Immature natural killer cell (primary cell): ENCODE results near the gene EOLA1. TPM values are rescaled to one million over a fixed set of nuclear protein-coding genes. Genes with fewer than 3 reads are reported as not detected.

ENCODE experiments used
- polyA plus RNA-seq, 3 donors: library from polyadenylated mRNA; unstranded; fragments of 300-500 nt; fragmentation: Illumina TruSeq; gene quantifications; one replicate each; pipeline ENCODE4 v1.2.3, GENCODE V29; 2021

EOLA1 gene
- polyA plus RNA-seq, 3 donors from 2014 or later: 39.9 to 58.6 (median 45.7) TPM

Other genes starting within 250 kb of the EOLA1 start
- gene IDS, start 35.7 kb upstream of the EOLA1 start, polyA plus RNA-seq: 100 to 1,000 TPM; 143 to 230 (median 163) TPM
- gene HSFX3, start 8.9 kb downstream of the EOLA1 start, polyA plus RNA-seq: not detected
- gene MAGEA9B, start 46.4 kb downstream of the EOLA1 start, polyA plus RNA-seq: not detected
- not detected for gene HSFX2, start 54.3 kb downstream of the EOLA1 start, polyA plus RNA-seq
- 10 to 100 TPM; 24.3 to 40.8 (median 27.3) TPM for gene TMEM185A, start 90.8 kb downstream of the EOLA1 start, polyA plus RNA-seq
- not detected for gene MAGEA11, start 171.0 kb downstream of the EOLA1 start, polyA plus RNA-seq
- under 1 TPM in 1 of 3 donors, not detected in 2; 0.26 TPM for gene HSFX1, start 233.1 kb downstream of the EOLA1 start, polyA plus RNA-seq
- gene MAGEA9, start 240.9 kb downstream of the EOLA1 start, polyA plus RNA-seq: not detected